Hepatic stellate cell (primary cell): ENCODE data around the gene GPR55.
"Not testable (repeated sequence)": the region's sequence is repeated elsewhere in the genome, so short reads cannot be mapped to it uniquely, and the experiment has no call there.

Experiments
- DNase-seq: peaks from one replicate; pipeline ENCODE4 v3.0.0; 2011; ENCODE audit warnings: low spot score

Gene GPR55

DNA sequence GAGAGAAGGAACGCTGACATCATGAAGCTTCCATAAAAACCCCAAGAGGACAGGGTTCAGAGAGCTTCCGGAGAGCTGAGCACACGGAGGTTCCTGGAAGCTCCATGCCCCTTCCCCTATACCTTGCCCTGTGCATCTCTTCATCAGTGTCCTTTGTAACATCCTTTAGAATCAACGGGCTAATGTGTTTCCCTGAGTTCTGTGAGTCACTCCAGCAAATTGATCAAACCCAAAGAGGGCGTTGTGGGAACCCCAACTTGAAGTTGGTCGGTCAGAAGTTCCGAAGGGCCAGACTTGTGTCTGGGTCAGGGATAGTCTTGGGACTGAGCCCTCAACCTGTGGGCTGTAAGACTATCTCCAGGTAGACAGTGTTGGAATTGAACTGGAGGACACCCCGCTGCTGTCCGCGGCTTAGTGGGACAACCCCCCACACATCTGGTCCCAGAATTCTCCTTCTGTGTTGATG is 25.9 kb upstream of the GPR55 start:
- DNase-seq: no peak

DNA sequence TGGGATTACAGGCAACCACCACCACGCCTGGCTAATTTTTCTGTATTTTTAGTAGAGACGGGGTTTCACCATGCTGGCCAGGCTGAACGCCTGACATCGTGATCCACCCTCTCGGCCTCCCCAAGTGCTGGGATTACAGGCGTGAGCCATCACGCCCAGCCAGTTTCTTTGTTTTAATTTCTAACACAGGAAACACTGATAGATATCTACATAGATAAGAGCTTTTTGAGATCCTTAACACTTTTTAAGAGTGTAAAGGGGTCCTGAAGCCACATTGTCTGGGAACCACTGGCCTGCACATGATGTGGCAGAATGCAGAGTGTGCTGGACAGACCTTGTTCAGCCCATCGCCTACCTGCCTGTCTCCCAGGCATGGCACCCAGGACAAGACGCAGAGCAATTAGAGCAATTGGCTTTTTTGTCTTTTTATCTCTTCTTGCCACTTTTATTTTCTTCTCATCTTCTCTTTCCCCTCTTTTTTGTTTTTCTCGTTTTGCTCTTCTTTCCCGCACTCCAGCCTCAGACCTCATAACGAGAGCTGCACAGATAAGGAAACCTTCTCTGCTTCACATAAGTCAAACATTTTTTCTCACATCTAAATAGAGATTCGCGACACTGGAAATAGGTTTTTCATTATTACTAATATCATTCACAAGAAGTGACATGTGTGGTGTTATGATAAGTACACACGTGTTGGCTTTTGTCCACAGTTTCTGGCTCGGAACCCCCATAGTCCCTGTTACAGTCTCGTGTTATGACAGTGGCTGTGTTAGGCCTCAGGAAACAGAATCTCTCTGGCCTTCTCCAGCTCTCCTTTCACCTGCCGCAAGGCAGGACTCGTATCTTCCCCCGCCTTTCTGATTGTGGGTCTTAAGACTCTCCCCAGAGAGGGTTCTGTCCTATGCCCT is 25.2 kb upstream of the GPR55 start:
- DNase-seq: no peak

DNA sequence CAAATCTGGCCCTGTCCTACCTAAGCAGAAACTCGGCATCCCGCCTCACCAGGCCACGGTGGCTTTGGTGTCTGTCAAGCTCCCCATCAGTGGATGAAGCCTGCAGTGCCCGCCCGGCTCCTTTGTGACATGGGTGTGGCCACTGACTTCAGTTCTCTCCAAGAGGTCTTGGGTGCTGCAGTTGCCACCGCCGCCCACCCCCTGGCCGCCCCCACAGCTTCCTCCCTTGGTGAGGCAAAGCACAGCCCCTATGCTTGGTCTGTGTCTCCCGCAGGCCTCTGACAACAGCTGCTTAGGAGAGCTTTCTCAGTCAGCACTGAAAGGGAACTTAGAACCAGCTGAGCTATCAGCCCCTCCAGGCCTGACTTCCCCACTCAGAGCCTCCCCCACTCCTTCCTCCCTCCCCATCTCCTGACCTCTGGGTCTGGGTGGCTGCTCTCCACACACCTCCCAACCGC is 22.9 kb upstream of the GPR55 start:
- DNase-seq: no peak

DNA sequence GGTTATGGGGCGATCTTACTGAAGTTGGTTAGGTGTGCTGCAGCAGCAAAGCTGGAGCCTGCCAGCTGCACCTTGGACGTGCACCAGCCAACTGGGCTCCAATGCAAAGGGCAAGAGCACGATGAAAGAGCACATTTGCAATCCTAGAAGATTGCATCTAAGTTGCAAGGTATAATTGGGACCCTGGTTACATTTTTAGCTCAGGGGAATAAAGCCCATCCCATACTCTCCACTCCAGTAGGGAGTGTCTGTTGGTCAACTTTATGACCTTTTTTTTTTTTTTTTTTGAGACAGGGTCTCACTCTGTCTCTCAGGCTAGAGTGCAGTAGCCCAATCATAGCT is 22.2 kb upstream of the GPR55 start:
- no peak for DNase-seq

DNA sequence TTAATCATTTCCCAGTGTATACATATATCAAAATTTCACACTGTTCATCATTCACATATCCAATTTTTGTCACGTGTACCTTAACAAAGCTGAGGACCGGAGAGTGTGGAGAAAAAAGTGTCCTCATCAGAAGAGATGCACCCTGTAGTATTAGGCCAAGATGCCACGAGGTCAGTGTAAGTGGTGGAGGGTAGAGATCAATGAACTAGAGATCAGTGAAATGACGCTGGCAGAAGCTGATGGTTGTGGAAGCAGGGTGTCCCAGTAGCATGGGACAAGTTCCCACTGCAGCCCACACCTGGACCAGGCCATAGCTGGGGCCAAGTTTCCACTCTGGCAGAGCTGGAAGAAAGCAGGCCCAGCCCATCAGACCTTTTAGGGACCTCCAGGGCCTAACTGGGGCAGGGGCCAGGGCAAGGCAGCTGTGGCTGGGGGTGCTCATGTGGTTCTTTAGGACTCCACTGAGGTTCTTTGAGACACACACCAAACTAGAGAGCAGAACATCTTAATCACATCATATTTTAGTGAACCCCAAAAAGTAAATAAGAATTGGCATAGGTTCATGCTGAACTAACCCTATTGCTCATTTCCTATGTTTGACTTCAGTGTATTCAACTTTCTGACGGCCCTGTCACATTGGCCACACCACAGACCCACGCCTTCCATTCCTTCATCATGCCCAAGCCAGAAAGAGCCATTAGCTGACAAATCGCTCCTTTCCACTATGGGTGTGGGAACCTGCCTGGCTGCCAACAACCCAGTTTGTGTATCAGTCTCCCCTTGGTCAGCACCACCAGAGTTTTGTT is 21.6 kb upstream of the GPR55 start:
- DNase-seq: no peak

DNA sequence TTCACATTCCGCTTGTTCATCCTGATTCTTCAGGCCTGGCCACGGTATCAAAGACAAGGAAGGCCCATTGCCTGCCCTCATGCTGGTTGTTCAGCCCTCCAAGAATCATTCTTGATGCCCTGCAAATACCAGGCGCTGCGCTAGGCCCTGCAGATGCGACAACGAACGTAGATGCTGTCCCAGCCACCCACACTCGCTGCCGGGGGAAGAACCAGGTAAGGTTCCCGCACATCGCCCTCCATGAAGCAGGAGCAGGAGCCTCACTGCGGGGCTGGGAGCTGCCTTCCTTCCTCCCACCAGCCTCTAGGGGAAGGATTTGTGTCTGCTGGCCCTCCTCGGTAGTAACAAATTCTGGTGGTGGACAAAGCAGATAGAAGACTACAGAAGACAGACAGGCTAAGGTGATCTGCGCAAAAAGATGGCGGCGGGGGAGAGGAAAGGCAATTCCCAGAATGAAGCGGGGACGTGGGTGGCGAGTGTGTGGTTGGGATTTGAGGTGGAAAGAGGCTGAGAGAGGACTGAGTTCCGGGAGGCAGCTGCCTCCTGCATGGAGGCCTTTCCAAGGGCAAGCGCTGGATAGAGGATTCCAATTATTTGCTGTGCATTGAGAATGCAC is 19.8 kb upstream of the GPR55 start:
- DNase-seq: no peak

DNA sequence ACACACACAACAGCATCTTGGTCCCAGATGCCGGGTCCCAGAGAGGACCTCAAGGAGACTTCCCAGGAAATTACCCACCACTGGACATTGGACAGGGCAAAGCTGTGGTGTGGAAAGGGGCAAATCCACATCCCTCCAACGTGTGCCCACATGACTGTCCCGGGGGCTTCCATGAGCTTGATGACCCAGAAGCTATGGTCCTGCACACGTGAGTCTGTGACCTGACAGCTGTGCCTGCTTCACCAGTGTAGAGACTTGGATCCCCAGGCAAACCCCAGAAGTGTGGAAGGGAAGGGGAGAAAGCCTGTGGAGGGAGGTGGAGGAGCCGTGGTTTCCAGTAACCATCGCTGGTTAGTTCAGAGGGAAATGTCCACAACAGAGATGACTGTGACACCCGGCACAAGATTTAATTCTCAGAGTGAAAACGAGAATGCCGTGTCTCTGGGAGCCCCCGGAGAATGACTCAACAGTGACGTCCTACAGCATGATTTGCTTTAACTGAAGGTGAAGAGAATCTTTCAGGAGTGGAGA is 19.1 kb upstream of the GPR55 start:
- DNase-seq: no peak

DNA sequence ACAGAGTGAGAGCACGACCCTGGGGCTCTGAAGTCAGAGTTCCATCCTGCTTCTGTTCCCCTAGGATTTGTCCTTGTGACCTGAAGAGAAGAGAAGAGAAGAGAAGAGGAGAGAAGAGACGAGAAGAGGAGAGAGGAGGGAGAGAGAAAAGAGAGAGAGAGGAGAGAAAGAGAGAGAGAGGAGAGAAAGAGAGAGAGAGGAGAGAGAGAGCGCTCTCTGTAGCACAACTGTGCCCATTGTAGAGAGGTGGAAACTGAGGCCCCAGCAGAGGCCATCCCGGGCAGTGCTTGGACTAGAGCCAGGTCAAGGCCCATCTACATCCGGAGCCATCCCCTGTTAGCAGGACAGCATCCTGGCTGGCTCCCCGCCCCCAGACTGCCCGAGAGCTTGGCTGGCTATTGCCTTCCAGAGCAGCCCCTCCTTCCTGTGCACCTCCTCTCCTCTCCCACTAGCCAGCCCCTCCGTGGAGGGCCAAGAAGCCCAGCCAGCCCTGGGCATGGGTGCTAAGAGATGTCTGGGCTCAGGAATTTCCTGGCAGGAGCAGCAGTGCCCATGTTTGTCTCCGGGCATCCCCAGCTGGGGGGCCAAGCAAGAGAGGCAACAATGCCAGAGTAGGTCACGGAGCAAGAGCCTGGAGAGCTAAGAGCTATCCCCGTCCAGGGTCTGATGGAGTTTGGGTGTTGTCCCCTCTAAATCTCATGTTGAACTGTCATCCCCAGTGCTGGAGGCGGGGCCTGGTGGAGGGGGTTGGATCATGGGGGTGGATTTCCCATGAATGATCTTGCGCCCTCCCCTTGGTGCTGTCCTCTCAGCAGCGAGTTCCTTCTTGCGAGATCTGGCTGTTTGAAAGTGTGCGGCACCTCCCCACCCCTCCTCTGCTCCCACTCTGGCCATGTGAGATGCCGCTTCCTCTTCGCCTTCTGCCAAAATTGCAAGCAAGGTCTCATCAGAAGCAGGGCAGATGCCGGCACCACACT is 18.2 kb upstream of the GPR55 start:
- DNase-seq: no peak

DNA sequence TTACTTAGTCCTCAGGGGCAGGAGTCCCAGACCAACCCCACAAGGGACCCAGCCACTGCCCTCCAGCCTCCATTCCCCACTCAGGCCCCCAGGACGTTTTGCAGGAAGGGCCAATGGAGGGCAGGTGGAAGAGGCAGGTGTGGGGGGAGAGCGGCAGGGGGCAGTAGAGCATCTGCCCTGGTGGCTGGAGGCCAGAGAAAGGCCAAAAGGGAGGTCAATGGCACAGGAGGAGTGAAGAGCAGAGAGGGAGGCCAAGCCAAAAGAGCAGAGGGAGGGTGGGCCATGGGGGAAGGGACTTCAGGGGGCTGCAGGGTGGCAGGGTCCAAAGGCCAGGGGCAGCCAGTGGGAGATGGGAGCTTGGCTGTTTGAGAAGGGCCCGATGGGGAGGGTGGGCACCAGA is 17.3 kb upstream of the GPR55 start:
- no peak for DNase-seq

DNA sequence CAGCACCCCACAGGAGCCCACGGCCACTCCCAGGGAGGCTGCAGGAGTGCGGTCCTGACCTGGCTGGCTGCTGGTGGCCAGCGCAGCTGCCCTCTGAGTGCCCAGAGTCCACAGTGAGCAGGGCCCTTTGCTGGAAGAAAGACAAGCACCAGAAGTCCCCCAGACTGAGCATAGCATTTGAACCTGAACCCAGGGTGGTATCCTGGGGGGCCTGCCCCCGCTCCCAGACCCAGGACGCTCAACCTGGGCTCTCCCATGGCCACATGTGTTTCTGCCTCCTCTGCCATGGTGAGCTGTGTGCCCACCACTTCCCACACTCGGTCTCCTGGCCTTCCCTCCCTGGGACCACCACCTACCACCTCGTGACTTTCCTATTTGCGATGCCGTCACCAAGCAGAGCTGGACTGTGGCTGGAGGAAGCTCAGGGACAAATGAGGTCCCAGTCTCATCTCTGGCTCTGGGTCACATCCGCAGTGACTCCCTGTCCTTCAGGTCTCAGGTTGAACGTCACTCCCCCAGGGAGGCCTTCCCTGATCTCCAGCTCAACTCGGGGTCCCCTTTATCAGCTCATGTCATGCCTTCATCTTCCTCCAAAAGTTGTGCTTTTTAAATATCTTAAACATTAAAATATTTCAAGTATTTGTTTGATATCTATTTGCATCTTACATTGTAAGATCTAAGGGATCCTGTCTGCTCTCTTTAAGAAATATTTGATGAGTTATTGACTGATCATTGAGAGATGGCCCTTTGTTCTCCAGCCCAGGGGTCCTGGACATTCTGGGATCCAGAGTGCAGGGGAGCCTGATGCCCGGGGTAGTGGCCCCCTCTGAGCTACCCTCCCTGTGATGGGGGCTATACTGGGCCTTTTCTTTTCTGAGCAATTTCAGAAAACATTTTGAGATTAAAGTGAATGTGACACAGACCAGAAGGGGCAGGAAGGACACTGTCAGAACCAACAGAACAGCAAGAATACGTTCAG is 16.4 kb upstream of the GPR55 start:
- no peak for DNase-seq

DNA sequence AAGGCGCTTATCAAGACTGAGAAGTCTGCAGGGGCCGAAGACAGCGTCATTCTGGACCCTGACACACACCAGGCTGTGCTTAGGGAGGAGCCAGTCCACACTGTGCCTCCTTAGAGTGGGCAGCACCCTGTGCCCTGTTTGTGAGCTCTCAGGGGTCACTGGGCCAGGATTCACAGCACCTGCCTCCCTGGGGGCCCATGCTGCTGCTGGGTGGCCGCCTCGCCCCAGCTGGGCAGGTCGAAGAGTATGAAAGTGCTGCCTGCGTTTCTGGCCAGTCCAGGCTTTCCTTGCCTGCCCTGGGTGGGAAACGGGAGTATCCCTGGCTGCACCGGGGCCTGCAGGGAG is 15.4 kb upstream of the GPR55 start:
- DNase-seq: no peak

DNA sequence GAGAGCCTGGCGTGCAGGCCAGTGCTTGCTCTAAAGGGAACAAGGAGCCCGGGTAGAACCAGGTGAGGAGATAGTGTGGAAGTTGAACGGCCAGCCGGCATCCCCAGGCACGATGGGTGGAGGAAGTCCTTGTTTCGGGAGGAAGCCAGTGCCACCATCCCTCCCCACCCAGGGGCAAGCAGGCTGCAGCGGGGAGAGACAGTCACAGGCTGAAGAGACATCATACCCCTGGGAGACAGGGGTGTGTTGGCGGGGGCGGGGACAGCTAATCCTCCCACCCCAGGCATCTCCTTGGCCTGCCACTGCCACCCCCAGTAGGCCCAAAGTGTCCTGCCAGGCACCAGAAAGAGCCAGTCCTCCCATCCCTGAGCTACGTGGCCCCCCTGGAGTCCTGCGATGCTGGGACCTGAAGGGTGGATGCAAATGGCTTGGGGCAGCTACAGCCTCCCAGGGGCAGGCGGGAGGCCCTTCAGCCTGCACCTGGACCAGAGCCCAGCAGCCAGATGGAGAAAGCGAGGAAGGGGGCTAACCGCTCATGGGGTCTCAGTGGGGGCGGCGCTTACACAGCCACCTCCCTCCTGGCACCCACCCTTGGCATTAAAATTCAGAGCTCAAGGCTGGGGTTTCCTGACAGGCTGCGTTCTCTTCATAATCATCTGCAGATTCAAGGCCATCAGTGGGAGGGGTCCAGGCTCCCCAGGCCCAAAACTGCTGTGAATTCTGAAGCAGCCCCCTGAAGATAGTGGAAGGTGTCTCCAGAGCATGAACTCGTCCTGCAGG is 14.8 kb upstream of the GPR55 start:
- no peak for DNase-seq

DNA sequence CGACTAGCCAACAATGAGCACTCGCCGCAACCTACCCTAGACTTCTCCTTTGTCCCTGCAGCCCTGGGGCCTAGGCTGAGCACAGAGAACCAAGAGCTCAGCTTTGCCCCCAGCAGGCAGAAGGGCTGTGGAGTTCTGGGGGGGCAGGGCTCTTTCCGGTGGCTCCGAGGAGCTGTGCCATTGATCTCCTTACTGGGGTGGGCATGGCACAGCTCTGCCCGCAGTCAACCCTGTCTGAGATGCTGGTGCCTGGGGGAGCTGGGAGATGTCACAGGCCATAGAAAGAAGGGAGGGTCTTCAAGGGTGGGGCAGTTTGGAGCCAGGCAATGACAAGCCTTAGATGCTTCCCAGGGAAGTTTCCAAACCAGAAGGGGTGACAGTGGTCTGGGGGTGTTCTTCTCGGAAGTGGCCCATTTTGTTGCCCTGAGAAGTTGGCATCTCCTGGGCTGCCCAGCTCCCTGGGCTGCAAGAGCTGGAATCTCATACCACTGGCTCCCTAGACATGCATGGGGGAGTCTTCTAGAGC is 14.1 kb upstream of the GPR55 start:
- no peak for DNase-seq

DNA sequence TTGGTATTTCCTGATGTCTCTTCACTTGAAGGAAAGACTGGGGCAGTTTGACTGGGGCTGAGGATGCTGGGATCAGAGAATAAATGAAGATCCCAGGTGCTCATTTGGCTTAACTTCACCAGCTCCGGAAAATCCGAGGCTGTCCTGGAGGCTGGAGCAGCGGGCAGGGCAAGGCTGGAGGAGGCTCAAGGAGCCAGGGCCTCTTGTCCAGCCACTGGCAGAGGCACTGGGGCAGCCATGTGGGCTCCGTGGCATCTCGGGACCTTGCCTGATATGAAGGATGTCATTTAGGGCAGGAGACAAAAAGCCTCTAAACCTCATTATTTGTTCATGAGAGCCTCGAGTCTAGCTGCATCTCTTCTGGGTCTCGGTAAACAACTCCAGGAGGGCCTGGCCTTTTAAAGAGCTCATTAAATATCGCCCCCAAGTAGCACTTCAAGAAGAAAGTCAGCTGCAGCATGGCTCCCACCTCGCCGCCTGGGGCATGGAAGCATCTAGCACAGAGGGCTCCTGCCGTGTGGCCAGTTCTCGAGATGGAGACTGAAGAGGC is 13.5 kb upstream of the GPR55 start:
- no peak for DNase-seq

DNA sequence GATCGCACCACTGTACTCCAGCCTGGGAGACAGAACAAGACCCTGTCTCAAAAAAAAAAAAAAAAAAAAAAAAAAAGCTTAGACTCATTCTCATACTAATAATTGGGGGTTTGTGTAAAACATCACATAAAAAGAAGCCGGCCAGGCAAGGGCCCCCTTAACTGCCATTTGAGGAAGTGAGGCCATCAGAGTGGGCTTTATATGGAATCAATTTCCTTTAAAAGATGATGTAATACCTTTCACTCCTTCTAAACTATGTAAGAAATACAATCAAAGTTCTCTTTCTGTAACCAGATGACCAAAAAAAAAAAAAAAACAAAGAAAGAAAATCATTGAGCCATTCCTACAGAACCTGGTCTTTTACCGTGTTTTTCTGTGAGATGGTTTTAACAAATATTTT is 13.1 kb upstream of the GPR55 start:
- no peak for DNase-seq

DNA sequence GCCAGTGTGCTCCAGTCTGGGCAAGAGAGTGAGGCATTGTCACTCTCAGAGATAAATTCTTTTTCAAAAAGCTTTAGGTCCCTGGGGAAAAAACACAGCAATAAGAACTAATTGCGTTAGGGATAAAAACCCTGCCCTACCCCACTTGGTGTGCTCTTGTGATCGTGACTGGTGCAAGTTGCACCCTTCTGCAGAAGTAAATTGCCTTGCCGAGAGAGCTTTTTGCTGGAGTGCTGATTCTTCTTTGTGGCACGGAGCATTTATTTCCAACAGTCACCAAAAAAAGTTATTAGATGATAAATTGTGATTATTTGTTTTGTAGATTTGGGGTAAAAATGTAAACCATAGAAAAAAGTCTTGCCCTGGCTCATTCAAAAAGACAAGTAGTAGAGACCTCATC is 12.3 kb upstream of the GPR55 start:
- DNase-seq: no peak

DNA sequence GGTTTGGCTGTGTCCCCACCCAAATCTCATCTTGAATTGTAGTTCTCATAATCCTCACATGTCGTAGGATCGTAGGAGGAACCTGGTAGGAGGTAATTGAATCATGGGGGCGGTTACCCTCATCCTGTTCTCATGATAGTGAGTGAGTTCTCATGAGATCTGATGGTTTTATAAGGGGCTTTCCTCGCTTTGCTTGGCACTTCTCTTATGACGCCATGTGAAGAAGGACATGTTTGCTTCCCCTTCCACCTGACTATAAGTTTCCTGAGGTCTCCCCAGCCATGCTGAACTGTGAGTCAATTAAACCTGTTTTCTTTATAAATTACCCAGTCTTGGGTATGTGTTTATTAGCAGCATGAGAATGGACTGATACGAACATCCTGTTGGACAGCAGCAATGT is 11.2 kb upstream of the GPR55 start:
- DNase-seq: not testable (repeated sequence)

DNA sequence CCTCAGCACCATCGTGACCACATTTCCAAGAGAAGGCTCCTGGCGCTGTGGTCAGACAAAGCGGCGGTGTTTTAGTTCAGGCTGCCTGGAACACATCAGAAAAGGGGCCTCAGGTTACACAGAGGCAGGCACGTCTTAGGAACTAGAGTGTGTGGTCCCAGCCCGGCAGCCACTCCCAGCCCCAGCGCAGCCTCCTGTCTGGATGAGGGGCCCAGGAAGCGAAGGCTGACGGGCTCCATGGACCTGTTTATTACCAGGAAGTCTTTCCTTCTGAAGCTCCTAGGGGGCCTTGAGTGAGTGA is 10.0 kb upstream of the GPR55 start:
- no peak for DNase-seq
